GM19468 (cell line): Measurements from ENCODE around the gene SETD5.

ENCODE experiments used
- ATAC-seq: cut with Tn5 transposase; IDR thresholded peaks from one replicate; pipeline ENCODE4 v1.9.1; 2021; ENCODE audit warnings: mild to moderate bottlenecking, moderate library complexity, moderate number of reproducible peaks; ENCODE audit not compliant: unreplicated experiment; ENCODE audit errors: extremely low read depth

Gene SETD5

GRCh38 chr3:9386501-9387321, 10.7 kb upstream of the SETD5 start:
- ATAC-seq = no peak

- no peak for ATAC-seq
Measured at GRCh38 chr3:9387322-9387655, 10.1 kb upstream of the SETD5 start.

GRCh38 chr3:9388142-9388541, 9.3 kb upstream of the SETD5 start:
- no peak for ATAC-seq

GRCh38 chr3:9388562-9389272, 8.7 kb upstream of the SETD5 start:
- ATAC-seq = no peak

GRCh38 chr3:9390265-9390888, 7.0 kb upstream of the SETD5 start:
- ATAC-seq = no peak

- ATAC-seq = no peak
Measured at GRCh38 chr3:9392041-9392440, 5.4 kb upstream of the SETD5 start.

GRCh38 chr3:9395570-9396300, 1.7 kb upstream of the SETD5 start:
- no peak for ATAC-seq

- ATAC-seq = peak; percentile 3
Measured at GRCh38 chr3:9396301-9396631, 1.1 kb upstream of the SETD5 start.

- peak; percentile 59 for ATAC-seq
Measured at GRCh38 chr3:9396632-9397331, 633 bp upstream of the SETD5 start.

GRCh38 chr3:9397906-9398699, 688 bp downstream of the SETD5 start:
- no peak for ATAC-seq

- no peak for ATAC-seq
Measured at GRCh38 chr3:9398700-9399336, 1.4 kb downstream of the SETD5 start.

GRCh38 chr3:9399337-9399703, 1.9 kb downstream of the SETD5 start:
- ATAC-seq = no peak

GRCh38 chr3:9399746-9400145, 2.3 kb downstream of the SETD5 start:
- no peak for ATAC-seq

- no peak for ATAC-seq
Measured at GRCh38 chr3:9400616-9401015, 3.2 kb downstream of the SETD5 start.

GRCh38 chr3:9401986-9402385, 4.6 kb downstream of the SETD5 start:
- ATAC-seq = no peak

GRCh38 chr3:9402410-9403228, 5.2 kb downstream of the SETD5 start:
- no peak for ATAC-seq

- ATAC-seq = no peak
Measured at GRCh38 chr3:9403463-9403862, 6.0 kb downstream of the SETD5 start.

- ATAC-seq = no peak
Measured at GRCh38 chr3:9404680-9405079, 7.3 kb downstream of the SETD5 start.
